NCI-H748 (cell line): ENCODE measurements around the gene BICC1.
"Not testable (repeated sequence)": the region's sequence is repeated elsewhere in the genome, so short reads cannot be mapped to it uniquely, and the experiment has no call there.

Experiments
- DNase-seq: peaks from one replicate; lab custom pipeline; 2025; ENCODE audit not compliant: unreplicated experiment; lab: John Stamatoyannopoulos, UW

BICC1 gene

GRCh38 chr10:58590152-58590840 is 77.6 kb downstream of the BICC1 start:
- no peak for DNase-seq

DNA sequence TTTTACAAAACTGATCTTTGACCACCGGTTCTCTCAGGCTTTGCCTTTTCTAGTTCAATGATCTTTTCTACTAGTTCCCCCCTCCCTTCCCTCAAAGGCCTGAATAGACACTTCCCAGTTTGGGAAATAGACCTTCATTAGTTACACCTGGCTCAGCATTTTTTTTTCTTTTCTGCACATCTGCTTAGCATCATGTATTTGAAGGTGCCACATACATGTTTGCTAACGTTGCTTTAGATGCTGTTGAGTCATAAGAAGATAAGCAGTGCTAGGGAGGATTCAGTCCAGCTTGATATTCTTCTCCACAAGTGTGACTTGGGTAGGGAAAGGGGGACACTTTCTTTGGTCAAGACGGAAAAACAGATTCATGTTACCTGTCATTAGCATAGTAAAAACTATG is 78.3 kb downstream of the BICC1 start:
- no peak for DNase-seq

- DNase-seq: no peak
Observed at GRCh38 chr10:58593008-58593407, 80.3 kb downstream of the BICC1 start.

GRCh38 chr10:58597211-58597610 is 84.5 kb downstream of the BICC1 start:
- not testable (repeated sequence) for DNase-seq

- DNase-seq: no peak
Observed at GRCh38 chr10:58599927-58600553, 87.4 kb downstream of the BICC1 start.

- DNase-seq: no peak
Observed at GRCh38 chr10:58608351-58608750, 95.7 kb downstream of the BICC1 start.

- no peak for DNase-seq
Observed at GRCh38 chr10:58608826-58609531, 96.3 kb downstream of the BICC1 start.

DNA sequence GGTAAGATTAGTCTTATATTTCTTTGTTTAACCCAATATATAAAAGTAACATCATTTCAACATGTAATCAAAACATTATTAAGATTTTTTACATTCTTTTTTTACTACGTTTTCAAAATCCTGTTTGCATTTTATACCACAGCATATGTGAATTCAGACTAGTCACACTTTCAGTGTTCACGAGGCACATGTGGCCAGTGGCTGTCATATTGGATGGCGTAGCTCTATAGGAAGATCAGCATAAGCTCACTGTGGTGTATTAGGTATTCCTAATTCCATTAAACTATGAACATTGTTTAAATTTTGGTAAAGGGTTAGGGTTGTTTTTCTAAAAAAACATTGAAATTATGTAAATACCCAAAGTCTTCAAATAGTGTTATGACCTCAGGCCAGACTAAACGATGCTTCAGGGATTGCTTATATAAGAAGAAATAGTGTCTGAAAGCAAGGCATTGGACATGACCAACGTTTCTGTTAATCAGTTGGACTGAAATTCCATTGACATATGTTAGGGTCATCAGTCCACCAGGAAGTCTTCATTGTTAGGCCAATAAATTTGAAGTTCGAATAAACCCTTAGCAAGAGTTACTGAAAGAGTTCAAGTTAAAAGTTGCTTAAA is 97.0 kb downstream of the BICC1 start:
- DNase-seq: no peak

- DNase-seq: peak; percentile 0
Observed at GRCh38 chr10:58615237-58615935, 102.7 kb downstream of the BICC1 start.

GRCh38 chr10:58618158-58618676 is 105.5 kb downstream of the BICC1 start:
- peak; percentile 17 for DNase-seq

DNA sequence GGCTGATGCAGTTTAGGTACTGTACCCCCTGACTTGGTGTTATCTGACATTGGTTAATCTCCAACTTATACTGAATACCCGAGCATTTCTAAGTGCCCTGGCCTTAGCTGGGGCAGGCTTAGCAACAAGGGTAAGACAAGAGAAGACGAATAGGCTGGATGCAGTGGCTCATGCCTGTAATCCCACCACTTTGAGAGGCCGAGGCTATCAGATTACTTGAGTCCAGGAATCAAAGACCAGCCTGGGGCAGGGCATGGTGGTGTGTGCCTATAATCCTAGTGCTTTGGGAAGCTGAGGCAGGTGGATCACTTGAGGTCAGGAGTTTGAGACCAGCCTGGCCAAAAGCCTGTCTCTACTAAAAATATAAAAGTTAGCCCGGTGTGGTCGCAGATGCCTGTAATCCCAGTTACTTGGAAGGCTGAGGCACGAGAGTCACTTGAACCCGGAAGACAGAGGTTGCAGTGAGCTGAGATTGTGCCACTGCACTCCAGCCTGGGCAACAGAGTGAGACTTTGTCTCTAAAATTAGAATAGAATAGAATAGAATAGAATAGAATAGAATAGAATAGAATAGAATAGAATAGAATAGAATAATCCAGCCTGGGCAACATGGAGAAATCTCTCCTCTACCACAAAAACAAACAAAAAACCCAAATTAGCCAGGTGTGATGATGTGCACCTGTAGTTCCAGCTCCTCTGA is 108.9 kb downstream of the BICC1 start:
- no peak for DNase-seq

- DNase-seq: no peak
Observed at GRCh38 chr10:58622246-58622645, 109.6 kb downstream of the BICC1 start.

DNA sequence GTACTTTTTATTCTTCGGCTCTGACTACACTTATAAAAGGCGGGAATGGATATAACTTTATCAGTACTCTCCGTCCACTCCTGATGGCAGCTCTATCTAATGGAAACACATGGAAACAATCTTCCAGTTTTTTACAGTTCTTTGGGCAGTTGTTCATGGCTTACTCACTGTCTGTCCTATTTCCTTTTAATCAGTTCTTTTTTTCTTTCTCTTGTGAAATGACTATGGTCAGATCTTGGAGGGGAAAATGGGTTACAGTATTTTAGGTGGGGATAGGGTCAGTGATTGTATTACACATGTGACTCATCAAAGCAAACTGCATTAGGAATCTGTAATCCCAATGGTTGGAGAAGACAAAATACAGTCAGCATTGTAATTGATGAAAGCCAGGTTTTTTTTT is 112.4 kb downstream of the BICC1 start:
- no peak for DNase-seq

- DNase-seq: no peak
Observed at GRCh38 chr10:58627392-58627791, 114.7 kb downstream of the BICC1 start.

GRCh38 chr10:58631715-58632114 is 119.0 kb downstream of the BICC1 start:
- DNase-seq: no peak

DNA sequence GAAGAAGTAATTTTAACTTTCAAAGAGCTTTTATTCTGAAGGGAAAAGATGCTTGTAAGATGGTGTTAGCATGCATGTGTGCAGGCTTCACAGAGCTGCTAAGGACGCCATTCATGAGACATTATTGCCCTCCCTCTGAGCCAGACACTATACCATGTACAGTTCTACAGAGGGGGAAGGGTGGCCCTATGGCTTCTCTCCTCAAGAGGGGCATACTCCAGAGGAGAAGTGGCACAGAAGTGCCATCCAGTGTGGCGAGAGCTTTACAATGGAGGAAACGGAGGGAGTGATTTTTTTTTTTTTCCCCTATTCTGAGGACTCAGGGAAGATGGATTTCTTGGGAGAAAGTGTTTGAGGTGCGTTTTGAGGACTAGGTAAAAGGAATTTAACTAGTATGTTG is 119.5 kb downstream of the BICC1 start:
- no peak for DNase-seq

GRCh38 chr10:58637352-58637751 is 124.7 kb downstream of the BICC1 start:
- DNase-seq: no peak

DNA sequence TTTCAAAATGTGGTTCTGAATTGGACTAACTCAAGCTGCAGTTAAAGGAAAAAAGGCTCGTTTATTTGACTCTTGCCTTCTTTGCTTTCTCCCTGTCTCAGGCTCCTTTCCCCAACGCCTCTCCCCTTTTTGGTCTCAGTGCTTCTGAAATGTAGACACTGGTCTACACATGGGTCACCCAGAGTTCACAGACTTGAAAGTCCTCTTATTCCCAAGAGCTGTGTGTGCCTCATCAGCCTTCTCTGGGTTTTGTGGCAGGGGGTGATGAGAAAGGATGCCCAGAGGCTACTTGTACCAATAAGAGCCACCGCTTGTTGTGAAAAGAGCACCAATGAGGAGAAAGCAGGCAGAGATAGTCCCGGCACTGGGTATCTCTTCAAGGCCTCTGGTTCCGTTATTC is 125.7 kb downstream of the BICC1 start:
- no peak for DNase-seq

DNA sequence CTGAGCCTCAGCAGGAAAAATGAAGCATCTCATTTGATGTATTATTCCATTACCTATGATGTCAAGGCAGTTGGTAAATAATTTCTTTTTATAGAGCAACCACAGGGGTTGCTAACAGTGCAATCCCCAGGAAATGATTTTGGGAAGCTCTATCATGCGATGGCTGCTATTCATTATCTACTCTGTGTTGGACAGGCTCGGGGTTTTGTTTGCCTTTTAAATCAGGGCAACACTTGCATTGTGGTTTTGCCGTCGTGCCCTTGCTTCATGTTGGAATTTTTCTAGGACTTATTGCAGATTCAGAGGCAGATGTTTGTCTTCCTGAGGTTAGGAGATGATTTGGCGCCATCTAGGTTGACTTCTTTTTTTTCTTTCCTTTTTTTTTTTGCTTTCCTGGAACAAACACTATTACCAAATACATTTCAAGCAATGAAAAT is 128.4 kb downstream of the BICC1 start:
- DNase-seq: peak; percentile 27

- DNase-seq: no peak
Observed at GRCh38 chr10:58641708-58642107, 129.0 kb downstream of the BICC1 start.
